K562 (cell line): ENCODE data around the gene COLQ. TPM values are rescaled to one million over a fixed set of nuclear protein-coding genes. Genes with fewer than 3 reads are reported as not detected.

Source experiments
- ATAC-seq: fragments of 200-7000 bp; cut with Tn5 transposase; 3 replicates; pipeline ENCODE4 v1.9.1; 2020; ENCODE audit warnings: moderate library complexity
- BruUV-seq: library from RNA; stranded (reverse); fragments of 400-500 nt; replicated peaks from 2 replicates; lab custom pipeline; 2021; lab: Mats Ljungman, UMichigan
- CTCF ChIA-PET: fragments of 300-600 bp; formaldehyde crosslinking; extraction: SDS; loops from one replicate; lab custom pipeline; 2021; ENCODE audit warnings: low intra/inter-chr PET ratio; lab: Yijun Ruan, JAX
- POLR2A ChIA-PET: fragments of 300-600, 350-650 bp; sonication (Branson Sonifier 250); formaldehyde crosslinking; extraction: SDS; loops from one replicate; lab custom pipeline; 2021; ENCODE audit warnings: antibody characterized with exemption, inconsistent platforms; lab: Yijun Ruan, JAX
- DNase-seq, 4 experiments: peaks; one replicate each; pipeline versions ENCODE4 v3.0.0 to v3.0.0-alpha.2; 2011 to 2018; ENCODE audit warnings: low spot score in 3 of 4, mixed read lengths in 3 of 4; ENCODE audit errors: extremely low read depth in 1 of 4
- FAIRE-seq: peaks from 2 replicates; lab custom pipeline; 2011; peaks lifted over from hg19 to GRCh38; lab: Jason Lieb, UNC
- H2AFZ ChIP-seq: 2 replicates; pipeline ENCODE4 v1.6.0; 2011; ENCODE audit warnings: low read depth, low read length, control low read depth, inconsistent platforms
- H3K27ac ChIP-seq: fragments of 200-600 bp; 3 replicates; pipeline ENCODE4 v1.8.0; 2011; ENCODE audit warnings: low read depth, mild to moderate bottlenecking, control low read depth, inconsistent platforms, low read length, moderate library complexity, mixed read lengths; ENCODE audit errors: extremely low read depth
- H3K27me3 ChIP-seq, 2 experiments: fragments of 300-600 bp in 1 of 2; 2 replicates in 1 of 2; 3 replicates in 1 of 2; pipeline versions ENCODE4 v1.6.0 to v1.8.0; 2011; ENCODE audit warnings: inconsistent platforms in 2 of 2, low read length in 2 of 2, mild to moderate bottlenecking in 1 of 2, mixed read lengths in 1 of 2, moderate library complexity in 1 of 2; ENCODE audit not compliant: control insufficient read depth in 2 of 2, insufficient read depth in 2 of 2
- H3K36me3 ChIP-seq: fragments of 300-600 bp; 3 replicates; pipeline ENCODE4 v1.8.0; 2011; ENCODE audit warnings: mild to moderate bottlenecking, low read length, inconsistent platforms; ENCODE audit not compliant: control insufficient read depth, insufficient read depth
- H3K4me1 ChIP-seq, 2 experiments: fragments of 200-600 bp in 1 of 2; replicated peaks in 1 of 2; 2 replicates in 1 of 2; 3 replicates in 1 of 2; pipeline versions ENCODE4 v1.5.1 to v1.8.0; 2011; ENCODE audit warnings: inconsistent platforms in 2 of 2, low read length in 2 of 2, mild to moderate bottlenecking in 1 of 2, mixed read lengths in 1 of 2, moderate library complexity in 1 of 2; ENCODE audit not compliant: control insufficient read depth in 2 of 2, insufficient read depth in 2 of 2
- H3K4me2 ChIP-seq: 2 replicates; pipeline ENCODE4 v1.6.1; 2011; ENCODE audit warnings: low read length, control low read depth, inconsistent platforms, mixed read lengths; ENCODE audit not compliant: insufficient read depth
- H3K4me3 ChIP-seq: fragments of 200-600 bp; sonication (generic), shearing (Covaris generic); 2 replicates; pipeline ENCODE4 v1.5.1; 2016; ENCODE audit warnings: control low read depth, inconsistent platforms
- H3K79me2 ChIP-seq: fragments of 200-600 bp; 3 replicates; pipeline ENCODE4 v1.8.0; 2011; ENCODE audit warnings: low read length, inconsistent platforms; ENCODE audit not compliant: control insufficient read depth, insufficient read depth
- H3K9ac ChIP-seq, 2 experiments: 2 replicates each; pipeline versions ENCODE4 v1.6.0 to v1.6.1; 2011; ENCODE audit warnings: low read depth in 2 of 2, low read length in 2 of 2, control low read depth in 1 of 2, inconsistent platforms in 1 of 2, mild to moderate bottlenecking in 1 of 2, mixed read lengths in 1 of 2; ENCODE audit not compliant: insufficient read depth in 1 of 2
- H3K9me1 ChIP-seq: one replicate; pipeline ENCODE4 v1.6.0; 2011; ENCODE audit warnings: inconsistent platforms, mild to moderate bottlenecking, low read length, moderate library complexity; ENCODE audit not compliant: control insufficient read depth, insufficient read depth
- H3K9me3 ChIP-seq: replicated peaks from 2 replicates; pipeline ENCODE4 v1.5.1; 2011; ENCODE audit warnings: low read depth, low read length, inconsistent platforms; ENCODE audit not compliant: control insufficient read depth, insufficient read depth
- H4K20me1 ChIP-seq: replicated peaks from 2 replicates; pipeline ENCODE4 v1.6.1; 2011; ENCODE audit warnings: low read length, inconsistent platforms, mixed read lengths; ENCODE audit not compliant: control insufficient read depth, insufficient read depth
- CBX3 ChIP-seq, 2 experiments: IDR thresholded peaks; 1 replicate in 1 of 2; 2 replicates in 1 of 2; pipeline ENCODE4 v1.6.1; 2012; ENCODE audit warnings: inconsistent platforms in 2 of 2, low read length in 2 of 2, borderline replicate concordance in 1 of 2, control low read depth in 1 of 2
- COPS2 ChIP-seq: fragments of 450-650 bp; conservative IDR thresholded peaks from 2 replicates; pipeline ENCODE4 v1.6.1; 2016; ENCODE audit warnings: mild to moderate bottlenecking, moderate library complexity
- ERF ChIP-seq: fragments of 450-650 bp; formaldehyde crosslinking; IDR thresholded peaks from 2 replicates; pipeline ENCODE4 v1.4.0; 2020; ENCODE audit warnings: mild to moderate bottlenecking, mixed read lengths
- HDAC6 ChIP-seq: IDR thresholded peaks from 2 replicates; pipeline ENCODE4 v1.6.1; 2012; ENCODE audit warnings: low read depth, mild to moderate bottlenecking, control low read depth, inconsistent platforms, low read length, moderate library complexity
- KDM2B ChIP-seq: fragments of 250-450 bp; sonication (Bioruptor Pico); IDR thresholded peaks from 2 replicates; pipeline ENCODE4 v1.8.0; 2021; ENCODE audit warnings: mild to moderate bottlenecking, moderate library complexity
- NFATC3 ChIP-seq: fragments of 450-650 bp; IDR thresholded peaks from 2 replicates; pipeline ENCODE4 v1.6.1; 2017; ENCODE audit warnings: mild to moderate bottlenecking
- NR1H2 ChIP-seq: sonication (generic); formaldehyde crosslinking; IDR thresholded peaks from 2 replicates; pipeline ENCODE4 v1.4.0; 2020; ENCODE audit warnings: mild to moderate bottlenecking, missing genetic modification reagents
- NR2C2 ChIP-seq, 2 experiments: fragments of 200-800 bp in 1 of 2; sonication (Bioruptor generic) in 1 of 2; sonication (generic) in 1 of 2; formaldehyde crosslinking in 1 of 2; IDR thresholded peaks; 2 replicates each; pipeline versions ENCODE4 v1.6.1 to v1.8.0; 2016 to 2022; ENCODE audit warnings: mild to moderate bottlenecking in 1 of 2, missing compliant biosample characterization in 1 of 2, missing genetic modification characterization in 1 of 2, missing genetic modification reagents in 1 of 2
- RUNX1 ChIP-seq: sonication (generic); IDR thresholded peaks from 2 replicates; pipeline ENCODE4 v1.6.1; 2016; ENCODE audit warnings: antibody characterized with exemption, low read depth
- SIN3B ChIP-seq: fragments of 450-650 bp; IDR thresholded peaks from 2 replicates; pipeline ENCODE4 v1.6.1; 2017; ENCODE audit warnings: low read depth, mild to moderate bottlenecking, moderate library complexity
- SNAPC5 ChIP-seq: fragments of 250-450 bp; sonication (Bioruptor Pico); IDR thresholded peaks from 2 replicates; pipeline ENCODE4 v1.8.0; 2021; ENCODE audit warnings: moderate library complexity, mild to moderate bottlenecking, inconsistent platforms
- SP1 ChIP-seq: sonication (generic); formaldehyde crosslinking; IDR thresholded peaks from 2 replicates; pipeline ENCODE4 v1.8.1; 2022; ENCODE audit warnings: mild to moderate bottlenecking, missing genetic modification reagents
- TAF15 ChIP-seq: fragments of 200-400 bp; formaldehyde crosslinking; IDR thresholded peaks from 2 replicates; pipeline ENCODE4 v1.6.1; 2017; ENCODE audit warnings: mild to moderate bottlenecking, low read depth, low read length, moderate library complexity
- TCF15 ChIP-seq: fragments of 250-450 bp; sonication (Bioruptor Pico); IDR thresholded peaks from 2 replicates; pipeline ENCODE4 v1.8.0; 2022; ENCODE audit warnings: moderate library complexity, mild to moderate bottlenecking, inconsistent platforms
- WHSC1 ChIP-seq: IDR thresholded peaks from one replicate; pipeline ENCODE4 v1.6.1; 2012; ENCODE audit warnings: low read length, control low read depth, inconsistent platforms
- XRCC5 ChIP-seq: fragments of 200-400 bp; formaldehyde crosslinking; IDR thresholded peaks from 2 replicates; pipeline ENCODE4 v1.6.1; 2017; ENCODE audit warnings: low read depth, mild to moderate bottlenecking, low read length
- ZNF184 ChIP-seq: sonication (generic); formaldehyde crosslinking; IDR thresholded peaks from 2 replicates; pipeline ENCODE4 v1.5.0; 2020; ENCODE audit warnings: missing genetic modification reagents
- ZNF76 ChIP-seq: fragments of 250-450 bp; sonication (Bioruptor Pico); IDR thresholded peaks from 2 replicates; pipeline ENCODE4 v1.4.0; 2020; ENCODE audit warnings: mild to moderate bottlenecking, moderate library complexity, borderline replicate concordance
- WGBS: fragments of 100-300 bp; shearing (Covaris generic); methylation state at CpG from one replicate; pipeline ENCODE4 v1.1.6; 2016; ENCODE audit warnings: low coverage, mixed read lengths; ENCODE audit not compliant: insufficient coverage; ENCODE audit errors: missing lambda C conversion rate; 5-methylcytosine and 5-hydroxymethylcytosine counted together
- in situ Hi-C: fragments of 300-500 bp; cut with MboI; formaldehyde crosslinking; loops from 4 replicates; pipeline ENCODE4 v1.15.0; 2018; ENCODE audit warnings: inconsistent platforms, mixed read lengths
- intact Hi-C: fragments of 100-400 bp; cut with micrococcal nuclease; formaldehyde crosslinking; loops from 2 replicates; pipeline ENCODE4 v1.14.2; 2022
- polyA plus RNA-seq, 8 experiments: library from polyadenylated mRNA; depleted of rRNA in 4 of 8; stranded (reverse) in 5 of 8; unstranded in 3 of 8; fragments of >200 nt; fragmentation: Nextera tagmentation in 2 of 8; fragmentation: Illumina TruSeq in 1 of 8; extraction: Ambion mirVana in 2 of 8; extraction: Trizol in 1 of 8; gene quantifications; 2 replicates each; pipeline versions ENCODE4 v1.2.1 to v1.2.3, GENCODE V29; 2011 to 2014; ENCODE audit warnings: inconsistent platforms in 1 of 8, missing spikeins in 1 of 8
- total RNA-seq, 7 experiments: library from RNA; depleted of rRNA in 6 of 7; stranded (reverse); fragments of >200 nt in 6 of 7; fragmentation: Illumina TruSeq in 2 of 7; extraction: Trizol in 2 of 7; gene quantifications; 2 replicates each; pipeline versions ENCODE4 v1.2.1 to v1.2.3, GENCODE V29; 2011 to 2021; ENCODE audit warnings: low replicate concordance in 1 of 7

The COLQ gene
- total and polyA plus RNA-seq, 9 of the 15 experiments (the other 6 are each of a cell fraction or from before 2014, with no cell fraction given), result 0.04 to 0.36 (median 0.27) TPM; not detected in 4

GRCh38 chr3:15475161-15475560, 46.3 kb downstream of the COLQ start:
- Histone ChIP-seq H3K4me1 (no peaks in the 10 kb centered on the region), H2AFZ (no peak overlapping the region), H3K27me3 (peaks cover 5 to 31% of the 10 kb centered on the region in 2 experiments; a peak in 4 of 5 replicates), H3K9me3 (no peaks in the 10 kb centered on the region), H3K9me1 (no peaks in the 10 kb centered on the region), H3K36me3 (no peaks in the 10 kb centered on the region), H4K20me1 (no peaks in the 10 kb centered on the region; the same call in 1 of the 2 replicates), H3K4me2 (no peak overlapping the region), H3K4me3 (no peak overlapping the region), H3K9ac (no peak overlapping the region), H3K27ac (no peak overlapping the region), H3K79me2 (no peaks in the 10 kb centered on the region)
- no peak for FAIRE-seq
- TF ChIP-seq SP1 (CRISPR knock-in tag), result no peak
- no peak for TF ChIP-seq WHSC1
- no peak for TF ChIP-seq SIN3B
- TF ChIP-seq KDM2B (CRISPR knock-in tag), result no peak
- TF ChIP-seq NR1H2 (CRISPR knock-in tag), result no peak
- TF ChIP-seq COPS2, result no peak
- TF ChIP-seq ZNF184 (CRISPR knock-in tag), result no peak
- TF ChIP-seq ERF (CRISPR knock-in tag), result no peak
- TF ChIP-seq RUNX1, result no peak
- no peak for TF ChIP-seq HDAC6
- no peak for TF ChIP-seq NFATC3
- no peak for TF ChIP-seq NR2C2 (CRISPR knock-in tag; IDR thresholded peaks at IDR 0.05)
- TF ChIP-seq NR2C2 (tag; IDR thresholded peaks at IDR 0.05), result no peak
- TF ChIP-seq SNAPC5 (CRISPR knock-in tag), result no peak
- no peak for TF ChIP-seq XRCC5
- no peak for TF ChIP-seq TAF15
- no peak for TF ChIP-seq CBX3 (IDR thresholded peaks at IDR 0.05; ENCODE audit: borderline replicate concordance in 1 of 2, low read length in 2 of 2)
- no peak for TF ChIP-seq ZNF76 (CRISPR knock-in tag)
- TF ChIP-seq TCF15, result no peak
- in situ Hi-C loops, result no loop called here
- intact Hi-C loops, result no loop called here
- BruUV-seq, result no TSS peak
- CTCF ChIA-PET, result no interaction called here
- no peak for DNase-seq
- 0% methylated on average over 5 of the region's 5 CpGs for WGBS
- POLR2A ChIA-PET, result interaction anchor here (0.5 to 1.1 kb wide), 3 partner anchors 25 to 1238 kb away, joined by 3 read pairs; no protein-coding TSS in a partner anchor
- no peak for ATAC-seq
